CD4-positive, alpha-beta T cell treated with Interleukin-6 at 100 ng/mL for 8 hours (primary cell): ENCODE results near the gene GRK1.
"Not testable (repeated sequence)": the region's sequence is repeated elsewhere in the genome, so short reads cannot be mapped to it uniquely, and the experiment has no call there.

Experiments
- DNase-seq: peaks from one replicate; pipeline ENCODE4 v3.0.0-alpha.2; 2020; ENCODE audit warnings: mixed read lengths, low spot score

The GRK1 gene

GRCh38 chr13:113666951-113667701, at the start of gene GRK1:
Gene GRK1, plus strand, starts transcription at chr13:113667219. Its CDS starts 168 bp downstream, at chr13:113667387.
- no peak for DNase-seq

DNA sequence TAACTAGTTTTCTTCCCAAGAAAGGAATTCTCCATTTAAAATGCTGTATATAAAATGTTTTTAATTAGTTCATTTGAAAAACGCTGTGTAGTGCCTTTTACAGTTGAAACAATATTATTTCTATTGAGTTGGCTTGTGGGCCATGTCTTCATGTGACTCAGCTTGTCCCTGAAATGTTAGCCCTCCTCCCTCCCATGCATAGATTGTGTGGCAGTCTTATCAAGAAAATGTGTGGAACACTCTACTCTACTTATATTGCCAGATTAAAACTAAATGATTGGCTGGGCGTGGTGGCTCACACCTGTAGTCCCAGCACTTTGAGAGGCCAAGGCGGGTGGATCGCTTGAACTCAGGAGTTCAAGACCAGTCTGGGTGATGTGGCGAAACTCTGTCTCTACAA, 49.1 kb upstream of the GRK1 start:
- DNase-seq, result no peak

- DNase-seq, result no peak
These were observed 48.6 kb upstream of the GRK1 start for GRCh38 chr13:113618455-113618854.

- DNase-seq, result no peak
These were observed 46.8 kb upstream of the GRK1 start for GRCh38 chr13:113620036-113620796.

DNA sequence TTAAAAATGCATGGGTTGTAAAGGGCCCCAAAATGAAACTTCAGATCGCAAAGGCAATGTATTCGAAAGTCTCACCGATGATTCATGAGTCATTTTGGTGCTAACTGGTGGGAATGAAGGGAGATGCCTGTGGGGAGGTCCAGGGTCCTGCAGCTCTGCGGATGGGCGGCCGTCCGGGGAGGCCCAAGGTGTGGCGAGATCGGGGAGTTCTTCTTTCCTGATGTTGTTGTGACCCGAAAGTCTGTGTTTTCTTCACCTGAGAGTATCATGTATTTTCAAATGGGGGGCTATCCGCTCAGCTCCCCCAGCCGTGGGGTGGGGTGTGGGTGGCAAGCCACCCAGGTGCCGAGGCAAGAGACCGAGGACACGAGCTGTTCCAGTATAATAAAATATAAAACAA, 46.0 kb upstream of the GRK1 start:
- DNase-seq, result no peak

DNA sequence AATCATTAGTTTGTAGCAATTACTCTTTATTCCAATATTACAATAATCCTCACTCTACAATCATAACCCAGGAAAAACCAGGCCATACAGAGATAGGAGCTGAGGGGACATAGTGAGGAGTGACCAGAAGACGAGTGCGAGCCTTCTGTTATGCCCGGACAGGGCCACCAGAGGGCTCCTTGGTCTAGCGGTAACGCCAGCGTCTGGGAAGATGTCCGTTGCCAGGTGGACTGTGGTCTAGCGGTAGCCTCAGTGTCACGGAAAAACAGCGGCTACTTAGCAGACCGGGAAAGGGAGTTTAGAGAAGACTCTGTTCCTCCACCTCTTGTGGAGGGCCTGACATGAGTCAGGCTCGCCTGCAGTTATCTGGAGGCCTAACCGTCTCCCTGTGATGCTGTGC, 45.5 kb upstream of the GRK1 start:
- not testable (repeated sequence) for DNase-seq

- not testable (repeated sequence) for DNase-seq
These were observed 45.0 kb upstream of the GRK1 start for GRCh38 chr13:113621986-113622550.

DNA sequence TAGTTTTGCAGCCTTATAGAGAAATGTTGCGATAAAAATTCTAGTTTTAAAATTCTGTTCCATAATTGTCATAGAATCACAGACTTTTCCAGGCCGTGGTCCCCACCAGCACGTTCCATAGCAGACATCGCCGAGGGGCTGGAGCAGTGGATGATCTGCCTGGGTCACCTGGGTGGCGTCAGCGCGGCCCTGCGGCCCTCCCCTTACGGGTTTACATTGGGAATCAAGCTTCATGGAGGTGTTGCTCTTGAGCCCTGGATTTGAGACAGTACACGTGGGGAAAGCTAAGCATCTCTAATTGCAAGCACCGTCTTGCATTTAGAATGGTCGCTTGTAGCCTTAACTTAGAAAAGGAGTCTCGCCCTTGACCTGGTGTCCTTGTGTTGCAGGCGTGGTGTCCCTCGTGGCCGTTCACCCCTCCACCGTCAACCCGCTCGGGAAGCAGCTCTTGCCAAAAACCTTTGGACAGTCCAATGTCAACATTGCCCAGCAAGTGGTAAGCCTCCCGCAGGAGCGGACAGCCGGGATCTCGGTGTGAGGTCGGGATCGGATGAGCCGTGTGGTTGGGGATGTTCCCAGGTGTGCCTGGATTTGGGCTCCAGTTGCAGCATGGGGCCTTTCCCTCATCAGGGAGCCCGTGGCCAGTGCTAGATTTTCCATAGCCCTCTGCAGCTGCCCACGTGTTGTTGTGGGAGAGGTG, 44.1 kb upstream of the GRK1 start:
- DNase-seq, result no peak

DNA sequence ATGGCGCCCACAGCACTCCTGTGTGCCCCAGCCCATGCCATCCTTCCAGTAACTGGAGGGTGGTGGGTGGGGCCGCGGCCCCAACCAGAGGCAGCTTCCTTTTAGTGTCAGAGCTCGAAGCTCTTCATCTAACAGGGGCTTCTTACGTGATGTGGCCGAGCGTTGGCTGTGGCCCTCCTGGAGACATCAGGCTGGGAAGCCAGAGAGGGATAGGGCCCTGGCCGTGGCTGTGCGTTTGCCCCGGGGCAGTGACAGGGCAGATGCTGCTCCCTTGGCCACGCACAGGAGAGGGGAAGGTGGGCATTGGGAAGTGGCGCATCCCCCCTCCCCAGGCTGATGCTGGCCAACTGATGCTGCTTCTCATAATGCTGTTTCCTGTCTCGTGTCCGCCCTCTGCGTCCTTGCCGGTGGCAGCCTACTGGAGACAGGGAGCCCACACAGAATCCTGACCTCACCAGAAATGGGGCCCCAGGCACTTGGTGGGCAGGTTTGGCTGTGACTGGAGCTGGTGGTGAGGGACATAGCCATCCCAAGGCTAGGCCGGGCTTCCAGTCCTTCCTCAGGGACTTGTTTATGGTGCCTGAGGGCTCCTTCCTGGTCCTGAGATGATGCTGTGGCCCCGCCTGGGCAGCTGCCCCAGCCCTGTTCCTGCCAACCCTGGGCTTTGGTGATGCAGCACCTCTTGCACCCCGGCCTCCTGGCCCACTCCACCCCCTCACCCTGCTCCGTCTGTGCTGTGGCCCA, 43.4 kb upstream of the GRK1 start:
- DNase-seq, result no peak

DNA sequence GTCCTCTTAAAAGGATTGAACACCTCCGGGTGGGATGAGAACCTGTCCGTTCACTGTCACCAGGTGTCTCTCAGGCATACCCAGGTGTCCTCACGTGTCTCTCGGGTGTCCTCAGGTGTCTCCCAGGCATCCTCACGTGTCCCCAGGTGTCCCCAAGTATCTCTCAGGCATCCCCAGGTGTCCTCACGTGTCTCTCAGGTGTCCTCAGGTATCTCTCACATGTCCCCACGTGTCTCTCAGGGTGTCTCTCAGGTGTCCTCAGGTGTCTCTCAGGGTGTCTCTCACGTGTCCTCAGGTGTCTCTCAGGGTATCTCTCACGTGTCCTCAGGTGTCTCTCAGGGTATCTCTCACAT, 42.8 kb upstream of the GRK1 start:
- no peak for DNase-seq

- DNase-seq, result not testable (repeated sequence)
These were observed 42.2 kb upstream of the GRK1 start for GRCh38 chr13:113624640-113625304.

DNA sequence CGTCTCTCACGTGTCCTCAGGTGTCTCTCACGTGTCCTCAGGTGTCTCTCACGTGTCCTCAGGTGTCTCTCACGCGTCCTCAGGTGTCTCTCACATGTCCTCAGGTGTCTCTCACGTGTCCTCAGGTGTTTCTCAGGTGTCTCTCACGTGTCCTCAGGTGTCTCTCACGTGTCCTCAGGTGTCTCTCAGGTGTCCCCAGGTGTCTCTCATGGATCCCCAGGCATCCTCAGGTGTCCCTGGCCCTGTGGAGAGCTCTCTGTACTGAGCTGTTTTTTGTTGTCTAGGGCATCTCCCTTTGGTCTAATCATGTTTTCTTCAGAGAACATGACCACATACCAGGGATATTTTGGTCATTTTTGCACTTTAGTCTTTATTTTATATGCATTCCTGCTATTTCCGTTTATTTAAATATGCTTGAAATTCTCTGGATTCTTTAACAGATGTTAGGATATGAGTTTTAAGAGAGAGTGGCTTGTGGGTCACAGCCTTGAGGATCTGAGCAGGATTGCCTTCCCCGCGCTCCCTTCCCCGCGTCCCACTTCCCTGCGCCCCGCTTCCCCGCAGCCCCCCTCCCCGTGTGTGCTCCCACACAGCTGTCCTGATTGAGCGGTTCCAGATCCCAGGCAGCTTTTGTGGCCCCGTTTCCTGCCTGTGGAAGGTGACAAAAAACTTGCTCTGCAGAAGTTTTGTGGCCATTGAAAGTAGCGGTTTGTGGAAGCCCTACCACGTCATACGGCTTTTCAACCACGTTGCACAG, 40.9 kb upstream of the GRK1 start:
- DNase-seq, result no peak

DNA sequence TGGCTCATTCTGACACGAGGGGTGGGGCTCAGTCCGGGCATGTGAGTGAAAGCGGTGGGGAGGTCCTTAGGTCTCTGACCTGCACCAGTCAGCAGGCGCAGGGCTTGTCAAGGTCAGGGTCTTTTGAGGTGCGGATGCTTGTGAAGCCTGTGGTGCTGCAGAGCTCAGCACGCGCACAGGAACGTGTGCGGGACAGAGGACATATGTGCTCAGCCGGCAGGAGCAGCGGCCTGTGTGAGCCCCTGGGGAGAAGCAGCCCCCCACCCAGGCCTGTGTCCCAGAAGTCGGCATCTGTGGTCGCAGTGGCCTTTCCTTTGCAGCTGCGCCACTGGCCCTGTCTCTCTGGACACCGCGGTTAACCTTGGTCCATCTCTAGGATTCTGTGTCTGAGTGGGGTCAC, 39.9 kb upstream of the GRK1 start:
- no peak for DNase-seq

GRCh38 chr13:113628291-113629270, 38.4 kb upstream of the GRK1 start:
- no peak for DNase-seq

- no peak for DNase-seq
These were observed 37.2 kb upstream of the GRK1 start for GRCh38 chr13:113629866-113630265.

DNA sequence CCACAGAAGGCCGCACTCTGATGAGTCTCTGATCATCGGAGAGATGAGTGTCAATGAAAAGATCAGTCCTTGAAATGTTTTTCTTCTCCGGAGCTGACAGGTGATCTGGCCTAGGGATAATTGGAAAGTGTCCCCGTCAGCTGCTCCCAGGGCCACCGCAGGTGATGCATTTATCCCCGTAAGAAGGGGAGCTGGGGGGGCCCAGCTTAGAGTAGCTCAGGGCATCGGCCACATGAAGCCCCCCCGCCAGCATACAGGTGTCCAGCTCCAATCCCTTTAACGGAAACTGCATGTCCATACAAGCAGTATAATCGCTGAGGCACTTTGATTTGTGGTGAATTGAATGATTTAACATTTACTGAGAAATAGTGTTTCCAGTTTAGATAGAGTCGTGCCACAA, 36.7 kb upstream of the GRK1 start:
- no peak for DNase-seq

GRCh38 chr13:113630804-113631203, 36.2 kb upstream of the GRK1 start:
- no peak for DNase-seq

GRCh38 chr13:113631341-113632095, 35.5 kb upstream of the GRK1 start:
- no peak for DNase-seq
